ENCODE results near the gene SUPT4H1. TPM values are rescaled to one million over a fixed set of nuclear protein-coding genes. Genes with fewer than 3 reads are reported as not detected.

The SUPT4H1 gene
- total and polyA plus RNA-seq, 9 of the 15 experiments (the other 6 are each of a cell fraction or from before 2014, with no cell fraction given) = 62.1 to 320 (median 117) TPM

DNA sequence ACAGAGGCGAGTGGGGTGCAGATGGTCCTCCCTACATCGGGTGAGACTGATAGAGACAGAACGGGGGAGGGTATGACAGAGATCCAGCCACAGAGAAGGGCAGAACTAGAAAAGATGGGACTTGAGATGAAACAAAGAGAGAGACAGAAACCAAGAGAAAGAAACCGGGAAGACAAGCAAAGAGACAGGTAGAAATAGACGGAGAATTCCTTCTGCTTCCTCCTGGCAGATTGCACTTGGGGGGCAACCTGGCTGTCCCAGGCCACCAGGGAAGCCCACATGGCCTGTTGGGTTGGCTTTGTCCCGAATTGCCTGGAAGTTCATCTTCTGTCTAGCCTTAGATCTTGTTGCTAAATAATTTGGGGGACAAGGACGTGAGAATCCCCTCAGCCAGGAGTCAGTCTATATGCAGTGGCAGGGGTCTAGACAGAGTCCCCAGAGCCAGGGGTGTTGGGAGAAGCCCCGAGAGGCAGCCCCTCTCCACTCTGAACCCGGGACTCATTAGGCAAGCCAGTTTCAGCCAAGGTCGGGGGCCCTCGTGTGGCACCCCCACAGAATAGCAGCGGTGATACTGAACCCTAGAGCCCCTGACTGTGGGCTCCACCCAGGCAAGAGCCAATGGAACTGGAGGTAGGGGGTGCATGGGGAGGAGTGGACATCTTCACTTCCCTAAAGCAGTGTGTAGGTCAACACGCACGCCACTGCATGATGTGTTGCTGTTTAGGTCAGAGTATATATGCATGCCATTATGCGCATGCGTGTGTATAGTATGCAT lies 22.8 kb downstream of the SUPT4H1 start (continued):
- TF ChIP-seq VEZF1 (CRISPR knock-in tag; IDR thresholded peaks at IDR 0.05) (peak; percentile 52; the same call in 1 of the 2 replicates), FOSL1 (tag; conservative IDR thresholded peaks at IDR 0.05) (0 out of 2 replicates have a peak, but pooled peaks have one; percentile 65), KDM1A (IDR thresholded peaks at IDR 0.05) (peak in 1 of 2 experiments; percentile 52; a peak in 2 of 4 replicates), SUPT5H (IDR thresholded peaks at IDR 0.05) (peak; percentile 37), PHB (CRISPR knock-in tag; IDR thresholded peaks at IDR 0.05) (peak; percentile 96; the same call in 1 of the 2 replicates), NFATC3 (IDR thresholded peaks at IDR 0.05) (peak; percentile 49; the same call in 1 of the 2 replicates), U2AF1 (optimal IDR thresholded peaks at IDR 0.05; ENCODE audit: low read depth, low read length) (no peak), SIX5 (IDR thresholded peaks at IDR 0.05; ENCODE audit: borderline replicate concordance in 1 of 2, insufficient read depth in 1 of 2, low read depth in 1 of 2, low read length in 2 of 2) (0 out of 4 replicates have a peak, but pooled peaks of 1 of the 2 experiments have one; percentile 18), TEAD1 (CRISPR knock-in tag; IDR thresholded peaks at IDR 0.05) (peak; percentile 45 to 49; a peak in 2 of 4 replicates), TCFL5 (CRISPR knock-in tag; conservative IDR thresholded peaks at IDR 0.05) (no peak; the same call in 1 of the 2 replicates), L3MBTL2 (IDR thresholded peaks at IDR 0.05) (0 out of 2 replicates have a peak, but pooled peaks have one; percentile 11), NBN (IDR thresholded peaks at IDR 0.05; ENCODE audit: low read depth) (0 out of 2 replicates have a peak, but pooled peaks have one; percentile 47), THRAP3 (IDR thresholded peaks at IDR 0.05; ENCODE audit: borderline replicate concordance) (peak; percentile 93), CBFA2T3 (IDR thresholded peaks at IDR 0.05) (peak; percentile 71), RB1 (IDR thresholded peaks at IDR 0.05; ENCODE audit: low read depth) (peak; percentile 80), CC2D1A (IDR thresholded peaks at IDR 0.05) (no peak), FOXM1 (IDR thresholded peaks at IDR 0.05; ENCODE audit: low read depth) (no peak), FOXM1 (CRISPR knock-in tag; IDR thresholded peaks at IDR 0.05; ENCODE audit: low read depth) (peak; percentile 5), RBM34 (IDR thresholded peaks at IDR 0.05; ENCODE audit: borderline replicate concordance, insufficient read depth, low read length) (no peak), NELFE (IDR thresholded peaks at IDR 0.05; ENCODE audit: insufficient read depth, insufficient read length) (no peak), LEF1 (IDR thresholded peaks at IDR 0.05) (peak; percentile 58), DEAF1 (CRISPR knock-in tag; IDR thresholded peaks at IDR 0.05) (peak; percentile 54; the same call in 1 of the 2 replicates), ZNF124 (CRISPR knock-in tag; IDR thresholded peaks at IDR 0.05) (no peak), MYNN (IDR thresholded peaks at IDR 0.05) (peak; percentile 91; the same call in 1 of the 2 replicates), MYNN (CRISPR knock-in tag; IDR thresholded peaks at IDR 0.05) (no peak)
- TF ChIP-seq, protein P1, sequence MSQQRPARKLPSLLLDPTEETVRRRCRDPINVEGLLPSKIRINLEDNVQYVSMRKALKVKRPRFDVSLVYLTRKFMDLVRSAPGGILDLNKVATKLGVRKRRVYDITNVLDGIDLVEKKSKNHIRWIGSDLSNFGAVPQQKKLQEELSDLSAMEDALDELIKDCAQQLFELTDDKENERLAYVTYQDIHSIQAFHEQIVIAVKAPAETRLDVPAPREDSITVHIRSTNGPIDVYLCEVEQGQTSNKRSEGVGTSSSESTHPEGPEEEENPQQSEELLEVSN (IDR thresholded peaks at IDR 0.05; ENCODE audit: borderline replicate concordance in 1 of 2, extremely low read depth in 1 of 2, insufficient read depth in 1 of 2, insufficient read length in 1 of 2, low read depth in 1 of 2, low read length in 1 of 2, poor library complexity in 1 of 2, severe bottlenecking in 1 of 2) = peak in 1 of 2 experiments; percentile 25
